HG03571 (cell line): ENCODE measurements around the gene SLC2A8.

Source experiments
- ATAC-seq: cut with Tn5 transposase; IDR thresholded peaks from one replicate; pipeline ENCODE4 v1.9.1; 2021; ENCODE audit not compliant: unreplicated experiment

Gene SLC2A8

GRCh38 chr9:127370672-127371648, 26.0 kb upstream of the SLC2A8 start:
- ATAC-seq = no peak

GRCh38 chr9:127380479-127380878, 16.5 kb upstream of the SLC2A8 start:
- no peak for ATAC-seq

DNA sequence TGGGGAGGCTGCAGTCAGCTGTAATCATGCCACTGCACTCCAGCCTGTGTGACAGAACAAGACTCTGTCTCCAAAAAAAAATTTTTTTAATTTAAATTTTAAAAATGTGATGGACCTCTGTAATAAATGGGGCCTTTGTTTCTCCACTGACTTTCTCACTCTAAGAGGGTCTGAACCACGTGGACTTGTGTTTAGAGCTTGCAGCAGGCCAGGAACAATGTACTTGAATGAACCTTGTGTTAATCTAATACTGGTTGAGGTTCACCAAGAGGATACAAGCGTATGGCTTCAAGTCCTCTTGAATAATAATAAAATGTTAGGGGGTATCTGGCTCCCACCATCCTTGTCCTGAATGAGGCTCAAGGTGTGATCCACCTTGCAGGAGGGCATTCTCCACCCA, 14.4 kb upstream of the SLC2A8 start:
- no peak for ATAC-seq

- no peak for ATAC-seq
Observed at GRCh38 chr9:127384016-127384730, 12.8 kb upstream of the SLC2A8 start.

DNA sequence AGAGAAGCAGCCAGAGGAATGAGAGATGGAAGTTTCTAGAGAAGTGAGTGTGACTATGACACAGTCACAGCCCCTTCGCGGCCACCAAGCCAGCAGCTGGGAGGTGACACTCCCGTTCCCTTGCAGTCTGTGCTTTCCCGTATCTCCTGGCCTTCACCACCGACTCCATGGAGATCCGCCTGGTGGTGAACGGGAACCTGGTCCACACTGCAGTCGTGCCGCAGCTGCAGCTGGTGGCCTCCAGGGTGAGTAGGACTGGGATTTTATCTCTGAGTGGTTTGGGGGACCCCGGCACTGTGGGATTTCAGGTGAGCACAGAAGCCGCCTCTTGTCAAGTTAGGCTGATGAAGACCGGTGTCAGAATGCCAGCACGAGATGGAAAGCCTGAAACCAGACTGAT, 12.1 kb upstream of the SLC2A8 start:
- no peak for ATAC-seq

GRCh38 chr9:127386249-127386648, 10.7 kb upstream of the SLC2A8 start:
- no peak for ATAC-seq

- no peak for ATAC-seq
Observed at GRCh38 chr9:127386981-127387380, 10.0 kb upstream of the SLC2A8 start.

GRCh38 chr9:127388037-127388855, 8.7 kb upstream of the SLC2A8 start:
- peak; percentile 71 for ATAC-seq

- ATAC-seq = no peak
Observed at GRCh38 chr9:127388856-127389238, 8.1 kb upstream of the SLC2A8 start.

GRCh38 chr9:127389381-127390247, 7.4 kb upstream of the SLC2A8 start:
- no peak for ATAC-seq

DNA sequence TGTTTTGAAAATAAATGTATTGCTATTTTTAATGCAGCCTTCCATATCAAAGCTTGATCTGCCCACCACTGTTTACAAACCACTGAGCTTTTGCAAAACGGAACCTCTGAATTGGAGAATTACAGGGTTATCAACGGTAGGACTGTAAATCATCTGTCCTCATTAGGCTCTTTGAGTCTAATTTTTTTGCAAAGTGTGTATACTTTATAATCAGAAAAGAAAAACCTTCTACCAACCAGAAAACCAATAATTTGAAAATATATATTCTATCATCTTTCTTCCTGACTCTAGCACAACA, 6.8 kb upstream of the SLC2A8 start:
- no peak for ATAC-seq

DNA sequence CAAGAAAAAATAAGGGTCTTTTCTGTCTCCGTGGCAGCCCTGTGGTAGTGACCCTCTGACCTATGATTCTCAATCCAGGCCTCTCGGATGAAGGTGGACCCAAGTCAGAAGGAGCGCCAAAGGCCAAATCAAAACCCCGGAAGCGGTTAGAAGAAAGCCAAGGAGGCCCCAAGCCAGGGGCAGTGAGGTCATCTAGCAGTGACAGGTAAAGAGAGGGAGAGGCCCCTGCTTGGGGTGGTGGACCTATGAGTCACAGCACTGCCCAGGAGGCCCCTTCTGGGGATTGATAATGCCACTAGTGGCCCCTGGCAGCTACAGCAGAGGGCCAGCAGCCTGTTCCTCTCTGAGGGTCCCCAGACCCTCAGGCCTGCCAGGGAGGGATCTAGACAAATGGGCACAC, 6.4 kb upstream of the SLC2A8 start:
- no peak for ATAC-seq

GRCh38 chr9:127392166-127392565, 4.8 kb upstream of the SLC2A8 start:
- no peak for ATAC-seq

DNA sequence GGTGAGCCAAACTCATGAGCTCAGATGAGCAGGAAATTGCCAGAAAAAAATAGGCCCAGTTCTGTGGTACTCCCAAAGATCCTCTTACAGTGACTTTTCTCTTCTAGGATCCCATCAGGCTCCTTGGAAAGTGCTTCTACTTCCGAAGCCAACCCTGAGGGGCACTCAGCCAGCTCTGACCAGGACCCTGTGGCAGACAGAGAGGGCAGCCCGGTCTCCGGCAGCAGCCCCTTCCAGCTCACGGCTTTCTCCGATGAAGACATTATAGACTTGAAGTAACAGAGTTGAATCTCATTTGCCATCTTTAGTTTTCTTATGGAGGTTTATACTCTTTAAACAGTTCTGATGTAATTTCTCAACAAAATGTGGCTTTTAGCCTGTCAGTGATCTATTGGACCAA, 4.0 kb upstream of the SLC2A8 start:
- no peak for ATAC-seq

DNA sequence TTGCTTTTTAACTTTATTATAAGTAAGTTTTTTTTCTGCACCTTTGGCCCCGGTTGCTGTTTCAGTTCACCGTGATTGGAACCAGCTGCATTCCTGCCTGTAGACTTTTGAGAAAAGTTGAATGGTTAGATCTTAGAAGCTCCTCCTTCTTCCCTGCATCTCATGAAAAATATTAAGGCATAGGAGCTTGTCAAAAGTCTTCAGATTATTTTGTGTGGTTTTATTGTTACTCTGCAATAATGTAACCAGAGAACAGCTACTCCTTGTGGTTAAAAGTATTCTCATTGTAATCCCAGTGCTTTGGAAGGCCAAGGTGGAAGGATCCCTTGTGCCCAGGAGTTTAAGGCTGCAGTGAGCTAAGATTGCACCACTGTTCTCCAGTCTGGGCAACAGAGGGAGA, 3.3 kb upstream of the SLC2A8 start:
- no peak for ATAC-seq

- ATAC-seq = no peak
Observed at GRCh38 chr9:127395497-127396252, 1.3 kb upstream of the SLC2A8 start.

GRCh38 chr9:127396253-127396807, 639 bp upstream of the SLC2A8 start:
- ATAC-seq = peak; percentile 3

GRCh38 chr9:127397646-127398274, 791 bp downstream of the SLC2A8 start:
- no peak for ATAC-seq

DNA sequence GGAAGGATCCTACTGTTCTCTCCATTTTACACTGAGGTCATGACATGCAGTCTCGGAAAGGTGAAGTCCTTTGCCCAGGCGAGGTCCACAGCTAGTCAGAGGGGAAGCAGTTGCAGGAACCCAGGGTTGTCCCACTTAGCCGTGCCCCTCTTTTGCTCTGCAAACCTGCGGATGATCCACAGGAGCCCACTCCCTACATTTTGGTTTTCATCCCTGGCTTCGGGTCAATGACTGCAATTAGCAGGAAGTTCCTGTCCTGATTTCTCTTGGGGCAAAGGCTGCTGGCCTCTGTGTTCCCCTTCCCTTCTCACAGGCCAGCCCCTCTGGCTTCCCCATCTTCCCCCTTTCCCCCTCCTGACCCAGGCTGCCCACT, 1.3 kb downstream of the SLC2A8 start:
- no peak for ATAC-seq
